Dermis blood vessel endothelial cell (primary cell): ENCODE measurements around the gene NISCH. TPM values are rescaled to one million over a fixed set of nuclear protein-coding genes. Genes with fewer than 3 reads are reported as not detected.

Experiments used
- DNase-seq: peaks from one replicate; pipeline ENCODE4 v3.0.0; 2010
- total RNA-seq: library from RNA; depleted of rRNA; stranded (reverse); fragments of >200 nt; gene quantifications from 2 replicates; pipeline ENCODE4 v1.2.3, GENCODE V29; 2014

Gene NISCH
- 72.8 and 106 TPM in 2 replicates for total RNA-seq

GRCh38 chr3:52455283-52456168 is at the start of gene NISCH:
NISCH (plus strand) TSS chr3:52455604; CDS start chr3:52455642, 38 bp downstream.
- DNase-seq = peak; percentile 90

- no peak for DNase-seq
These were observed 49.2 kb upstream of the NISCH start for GRCh38 chr3:52406231-52406661.

- no peak for DNase-seq
These were observed 48.5 kb upstream of the NISCH start for GRCh38 chr3:52406791-52407510.

- DNase-seq = no peak
These were observed 47.6 kb upstream of the NISCH start for GRCh38 chr3:52407779-52408178.

- DNase-seq = no peak
These were observed 46.9 kb upstream of the NISCH start for GRCh38 chr3:52408466-52408865.

- no peak for DNase-seq
These were observed 39.6 kb upstream of the NISCH start for GRCh38 chr3:52415800-52416199.

GRCh38 chr3:52420388-52420787 is 35.0 kb upstream of the NISCH start:
- DNase-seq = no peak

GRCh38 chr3:52422669-52423068 is 32.7 kb upstream of the NISCH start:
- DNase-seq = no peak

GRCh38 chr3:52423173-52423572 is 32.2 kb upstream of the NISCH start:
- no peak for DNase-seq

GRCh38 chr3:52428151-52429005 is 27.0 kb upstream of the NISCH start:
- DNase-seq = peak; percentile 95

GRCh38 chr3:52429031-52429430 is 26.4 kb upstream of the NISCH start:
- DNase-seq = peak; percentile 29

- DNase-seq = peak; percentile 99
These were observed 25.5 kb upstream of the NISCH start for GRCh38 chr3:52429779-52430415.

GRCh38 chr3:52430416-52430810 is 25.0 kb upstream of the NISCH start:
- DNase-seq = no peak

- DNase-seq = no peak
These were observed 23.8 kb upstream of the NISCH start for GRCh38 chr3:52431459-52432223.

- DNase-seq = no peak
These were observed 23.2 kb upstream of the NISCH start for GRCh38 chr3:52432225-52432624.

GRCh38 chr3:52432691-52433141 is 22.7 kb upstream of the NISCH start:
- no peak for DNase-seq

- DNase-seq = no peak
These were observed 21.9 kb upstream of the NISCH start for GRCh38 chr3:52433328-52433995.

- no peak for DNase-seq
These were observed 21.4 kb upstream of the NISCH start for GRCh38 chr3:52433996-52434479.

GRCh38 chr3:52434491-52435115 is 20.8 kb upstream of the NISCH start:
- no peak for DNase-seq
